Activated gamma-delta T cell treated with anti-CD3 and anti-CD28 coated beads, Interleukin-2, amount 50 U/mL, for 16 hours (primary cell): Measurements from ENCODE around the gene PP2D1.
A peak's percentile ranks its signal among the peaks of the same experiment; 100 is the strongest.
"Not testable (repeated sequence)": the region's sequence is repeated elsewhere in the genome, so short reads cannot be mapped to it uniquely, and the experiment has no call there.

Source experiments
- DNase-seq: peaks from one replicate; pipeline ENCODE4 v3.0.0-alpha.2; 2020; ENCODE audit warnings: low read depth

Gene PP2D1

GRCh38 chr3:20040548-20041196 lies 28.6 kb upstream of the PP2D1 start:
- DNase-seq, result peak; percentile 45

GRCh38 chr3:20039765-20040547 lies 27.9 kb upstream of the PP2D1 start, which contains the start of gene KAT2B:
Gene KAT2B, plus strand, starts transcription at chr3:20040446. Its CDS starts 32 bp downstream, at chr3:20040478.
- peak; percentile 75 for DNase-seq

DNA sequence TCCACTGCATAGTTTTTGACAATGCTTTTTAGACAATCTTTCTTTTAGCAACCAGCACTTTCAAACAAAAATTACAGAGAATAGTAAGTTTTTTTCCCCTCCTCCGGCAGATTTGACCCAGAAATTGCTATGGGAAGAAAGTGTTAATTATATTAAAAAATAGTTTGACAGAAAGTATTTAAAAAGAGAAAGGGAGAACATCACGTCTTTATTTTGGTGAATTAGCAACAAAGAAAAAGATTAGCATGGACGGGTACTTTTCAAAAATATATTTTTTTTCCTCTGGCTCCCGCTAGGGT lies 27.4 kb upstream of the PP2D1 start:
- no peak for DNase-seq

- DNase-seq, result no peak
These were observed 26.8 kb upstream of the PP2D1 start for GRCh38 chr3:20038699-20039465.

GRCh38 chr3:20037255-20037996 lies 25.4 kb upstream of the PP2D1 start:
- DNase-seq, result no peak

DNA sequence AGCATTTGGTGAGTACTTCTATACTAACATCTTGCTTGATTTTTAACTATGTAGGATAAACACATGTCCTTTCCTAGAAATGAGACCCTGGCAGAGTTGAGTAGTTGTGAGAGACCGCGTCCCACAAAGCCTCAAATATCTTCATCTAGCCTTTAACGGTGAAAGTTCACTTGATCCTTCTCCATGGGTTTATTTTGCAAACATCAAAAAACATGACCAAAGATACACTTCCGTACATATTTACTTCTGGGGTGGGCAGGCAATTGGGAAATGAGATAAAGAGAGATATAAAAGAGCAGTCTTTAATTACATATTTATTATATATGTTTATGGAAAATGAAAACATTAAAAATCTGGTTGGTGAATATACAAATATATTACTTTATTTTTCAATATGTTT lies 23.0 kb upstream of the PP2D1 start:
- DNase-seq, result no peak

DNA sequence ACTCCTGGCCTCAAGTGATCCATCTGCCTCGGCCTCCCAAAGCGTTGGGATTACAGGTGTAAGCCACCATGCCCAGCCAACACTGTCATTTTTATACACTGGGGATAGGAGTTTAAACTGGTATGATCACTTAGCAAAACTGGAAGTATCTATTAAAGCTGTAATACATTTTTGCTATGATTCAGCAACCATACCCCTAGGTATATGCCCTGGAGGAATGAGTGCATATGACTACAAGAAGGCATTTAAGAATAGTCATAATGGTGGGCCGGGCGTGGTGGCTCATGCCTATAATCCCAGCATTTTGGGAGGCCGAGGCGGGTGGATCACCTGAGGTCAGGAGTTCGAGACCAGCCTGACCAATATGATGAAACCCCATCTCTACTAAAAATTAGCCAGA lies 19.9 kb upstream of the PP2D1 start:
- not testable (repeated sequence) for DNase-seq

DNA sequence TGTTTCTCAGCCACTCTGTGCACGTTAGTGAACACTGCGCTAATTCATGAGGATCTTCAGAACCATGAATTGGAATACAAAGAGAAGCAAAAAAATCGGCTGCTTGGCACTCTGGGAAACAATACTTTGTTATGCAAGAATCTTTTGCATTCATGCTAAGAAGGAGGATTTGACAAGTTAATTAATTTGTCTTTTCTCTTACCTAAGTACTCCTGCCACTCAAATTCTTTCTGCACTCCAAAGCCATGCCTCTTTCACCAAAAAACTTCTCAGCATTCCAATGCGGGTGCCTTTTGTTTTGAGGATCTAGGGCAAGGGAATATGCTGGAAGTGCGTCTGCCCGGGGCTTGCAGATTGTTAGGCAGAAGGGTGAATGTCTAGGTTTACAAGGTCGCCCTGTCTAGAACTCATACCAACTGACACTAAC lies 16.9 kb upstream of the PP2D1 start:
- no peak for DNase-seq

GRCh38 chr3:20027136-20027535 lies 15.1 kb upstream of the PP2D1 start:
- no peak for DNase-seq

GRCh38 chr3:20023623-20024405 lies 11.8 kb upstream of the PP2D1 start:
- DNase-seq, result no peak

GRCh38 chr3:20022954-20023622 lies 11.0 kb upstream of the PP2D1 start:
- DNase-seq, result no peak

DNA sequence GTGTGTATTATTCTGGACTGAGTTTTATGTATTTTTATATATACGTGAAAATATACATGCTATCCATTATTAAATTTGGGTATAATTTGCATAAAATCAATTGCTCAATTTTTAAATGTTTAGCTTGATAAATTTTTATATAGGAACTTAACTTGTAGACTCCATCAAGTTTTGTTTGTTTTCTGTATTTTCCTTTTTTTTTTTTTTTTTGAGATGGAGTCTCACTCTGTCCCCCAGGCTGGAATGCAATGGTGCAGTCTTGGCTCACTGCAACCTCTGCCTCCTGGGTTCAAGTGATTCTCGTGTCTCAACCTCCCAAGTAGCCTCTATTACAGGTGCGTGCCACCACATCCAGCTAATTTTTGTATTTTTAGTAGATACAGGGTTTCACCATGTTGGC lies 4.0 kb upstream of the PP2D1 start:
- not testable (repeated sequence) for DNase-seq

DNA sequence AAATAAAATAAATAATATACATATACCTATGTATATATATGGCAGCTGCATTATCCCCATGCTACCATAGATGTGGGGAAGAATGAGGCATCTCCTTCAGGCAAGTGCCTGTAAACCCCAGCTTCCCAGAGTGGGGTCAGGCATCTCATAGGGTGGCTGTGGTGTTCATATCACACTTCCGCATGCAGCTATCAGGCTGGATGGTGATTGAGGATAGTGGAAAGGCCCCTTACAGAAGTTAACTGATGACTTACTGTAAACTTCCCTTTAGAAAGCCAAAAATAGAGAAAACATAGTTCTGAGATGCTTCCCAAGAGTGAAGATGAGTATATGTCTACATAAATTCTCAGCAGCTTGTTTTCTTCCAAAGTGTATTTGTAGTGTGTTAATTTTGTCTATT lies 3.5 kb upstream of the PP2D1 start:
- no peak for DNase-seq

- no peak for DNase-seq
These were observed 1.3 kb upstream of the PP2D1 start for GRCh38 chr3:20013396-20013795.

DNA sequence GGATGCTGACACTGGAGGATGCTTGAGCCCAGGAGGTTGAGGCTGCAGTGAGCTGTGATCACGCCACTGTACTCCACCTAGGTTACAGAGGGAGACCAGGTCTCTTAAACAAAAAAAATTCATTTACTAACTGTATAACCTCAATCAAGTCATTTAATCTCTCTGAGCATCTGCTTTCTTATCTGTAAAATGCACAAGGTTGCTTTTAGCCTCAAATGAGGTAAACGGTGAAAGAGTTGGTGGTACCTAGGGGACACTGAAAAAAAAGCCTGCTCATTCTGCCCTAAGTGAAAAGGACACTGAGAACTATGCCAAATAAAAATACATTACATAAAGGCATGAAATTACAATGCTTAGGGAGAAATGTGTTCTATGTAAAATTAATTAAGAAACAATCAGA lies 3.4 kb downstream of the PP2D1 start:
- DNase-seq, result no peak

DNA sequence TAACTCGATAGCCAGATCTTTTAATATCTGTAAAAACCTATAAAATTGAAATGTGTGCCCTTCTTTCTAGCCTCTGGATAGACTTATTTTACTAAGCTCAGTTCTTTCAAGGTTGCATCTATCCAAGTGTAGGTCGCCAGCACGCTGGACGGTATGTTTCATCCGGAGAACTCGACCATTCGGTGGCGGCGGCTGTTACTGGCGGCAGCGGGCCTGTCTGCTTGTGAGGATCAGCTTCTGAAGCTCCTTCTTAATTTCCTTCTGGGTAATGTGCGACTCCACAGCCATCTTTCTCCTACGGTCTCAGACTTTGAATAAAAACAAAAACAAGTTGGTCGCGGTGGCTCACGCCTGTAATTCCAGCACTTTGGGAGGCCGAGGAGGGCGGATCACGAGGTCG lies 4.1 kb downstream of the PP2D1 start:
- no peak for DNase-seq

DNA sequence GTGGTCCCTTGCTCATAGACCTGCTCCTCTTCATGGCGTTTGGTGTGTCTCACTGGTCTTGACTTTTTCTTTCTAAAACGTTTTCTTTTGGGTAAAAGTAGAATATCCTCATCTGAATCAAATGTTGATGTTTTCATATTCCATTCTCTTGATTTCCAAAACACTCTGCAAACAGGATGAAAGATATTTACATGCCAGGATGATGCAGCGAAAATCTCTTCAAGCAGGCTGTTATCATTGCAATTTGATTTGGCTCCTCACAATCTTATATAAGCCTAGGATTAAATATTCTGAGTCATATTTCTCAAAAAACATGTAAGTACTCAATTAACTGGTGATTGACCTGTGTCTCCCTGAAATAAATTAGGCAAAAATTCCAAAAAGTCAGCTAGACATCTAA lies 10.1 kb downstream of the PP2D1 start:
- no peak for DNase-seq

GRCh38 chr3:19997502-19997901 lies 14.6 kb downstream of the PP2D1 start:
- no peak for DNase-seq

DNA sequence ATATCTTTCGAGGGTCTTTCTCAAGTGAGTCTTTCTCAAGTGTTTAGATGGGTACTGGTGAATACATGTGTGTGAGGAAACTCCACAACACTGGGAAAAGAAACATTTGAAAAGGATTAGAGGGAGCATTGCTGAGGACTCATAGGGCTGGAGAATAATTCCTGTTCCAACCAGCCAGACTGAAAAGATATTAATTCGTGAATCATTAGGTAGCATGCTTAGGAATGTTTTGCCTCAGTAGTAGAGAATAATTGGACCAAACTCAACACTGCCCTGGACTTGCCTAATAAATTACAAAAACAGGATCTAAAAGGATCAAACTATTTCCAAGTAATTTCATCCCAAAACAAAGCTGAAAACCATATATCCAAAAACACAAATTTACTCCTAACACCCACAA lies 17.3 kb downstream of the PP2D1 start:
- no peak for DNase-seq

- not testable (repeated sequence) for DNase-seq
These were observed 23.2 kb downstream of the PP2D1 start for GRCh38 chr3:19988904-19989303.

GRCh38 chr3:19972054-19972453 lies 40.0 kb downstream of the PP2D1 start:
- no peak for DNase-seq
